Measurements from ENCODE around the gene TPRG1. TPM values are rescaled to one million over a fixed set of nuclear protein-coding genes. Genes with fewer than 3 reads are reported as not detected.

The TPRG1 gene, protein sequence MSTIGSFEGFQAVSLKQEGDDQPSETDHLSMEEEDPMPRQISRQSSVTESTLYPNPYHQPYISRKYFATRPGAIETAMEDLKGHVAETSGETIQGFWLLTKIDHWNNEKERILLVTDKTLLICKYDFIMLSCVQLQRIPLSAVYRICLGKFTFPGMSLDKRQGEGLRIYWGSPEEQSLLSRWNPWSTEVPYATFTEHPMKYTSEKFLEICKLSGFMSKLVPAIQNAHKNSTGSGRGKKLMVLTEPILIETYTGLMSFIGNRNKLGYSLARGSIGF
- 0.32 and 0.34 TPM in 2 replicates for total RNA-seq

DNA sequence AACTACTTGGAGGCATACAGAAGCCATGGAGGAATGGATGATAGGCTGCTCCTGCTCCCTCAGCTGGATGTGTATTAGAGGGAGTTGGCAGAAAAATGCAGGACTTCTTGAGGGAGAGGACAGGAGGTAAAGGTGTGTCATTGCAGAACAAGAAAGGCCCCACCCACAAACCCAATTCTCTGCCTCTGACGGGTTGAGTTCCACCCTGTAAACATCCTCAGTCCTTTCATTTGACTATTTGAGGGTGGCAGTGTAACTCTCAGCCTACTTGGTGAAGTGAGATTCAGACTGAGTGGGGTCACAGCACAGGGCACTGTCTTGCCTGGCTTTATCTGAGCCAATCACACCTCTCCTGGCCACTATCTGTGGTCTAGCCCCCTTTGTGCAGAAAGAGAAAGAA is at the start of gene TPRG1:
TSS of gene TPRG1 (plus strand) at position 265 of the 400 bp plus-strand sequence. CDS start 35,414 bp downstream, outside the sequence.

Measured in bronchial smooth muscle cell (primary cell).